Globus pallidus (tissue), 1 donor: ENCODE data around the gene DSE.
"Not testable (repeated sequence)": the region's sequence is repeated elsewhere in the genome, so short reads cannot be mapped to it uniquely, and the experiment has no call there.

Source experiments
- DNase-seq: peaks from one replicate; pipeline ENCODE4 v3.0.0-alpha.2; 2015; ENCODE audit warnings: low spot score

The DSE gene

GRCh38 chr6:116370760-116371119 is at the start of gene DSE:
Gene DSE (plus strand): TSS chr6:116370947. CDS start chr6:116399251, 28,304 bp downstream.
- peak; percentile 73 for DNase-seq

DNA sequence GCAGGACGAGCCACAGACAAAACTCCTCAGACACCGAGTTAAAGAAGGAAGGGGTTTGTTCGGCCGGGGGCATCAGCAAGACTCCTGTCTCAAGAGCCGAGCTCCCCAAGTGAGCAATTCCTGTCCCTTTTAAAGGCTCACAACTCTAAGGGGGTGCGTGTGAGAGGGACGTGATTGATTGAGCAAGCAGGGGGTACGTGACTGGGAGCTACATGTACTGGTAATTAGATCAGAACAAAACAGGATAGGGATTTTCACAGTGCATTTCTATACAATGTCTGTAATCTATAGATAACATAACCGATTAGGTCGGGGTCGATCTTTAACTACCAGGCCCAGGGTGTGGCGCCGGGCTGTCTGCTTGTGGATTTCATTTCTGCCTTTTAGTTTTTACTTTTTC is 48.8 kb upstream of the DSE start:
- not testable (repeated sequence) for DNase-seq

GRCh38 chr6:116323863-116324262 is 46.9 kb upstream of the DSE start:
- no peak for DNase-seq

GRCh38 chr6:116325634-116326132 is 45.1 kb upstream of the DSE start:
- DNase-seq, result not testable (repeated sequence)

GRCh38 chr6:116326181-116326671 is 44.5 kb upstream of the DSE start:
- no peak for DNase-seq

DNA sequence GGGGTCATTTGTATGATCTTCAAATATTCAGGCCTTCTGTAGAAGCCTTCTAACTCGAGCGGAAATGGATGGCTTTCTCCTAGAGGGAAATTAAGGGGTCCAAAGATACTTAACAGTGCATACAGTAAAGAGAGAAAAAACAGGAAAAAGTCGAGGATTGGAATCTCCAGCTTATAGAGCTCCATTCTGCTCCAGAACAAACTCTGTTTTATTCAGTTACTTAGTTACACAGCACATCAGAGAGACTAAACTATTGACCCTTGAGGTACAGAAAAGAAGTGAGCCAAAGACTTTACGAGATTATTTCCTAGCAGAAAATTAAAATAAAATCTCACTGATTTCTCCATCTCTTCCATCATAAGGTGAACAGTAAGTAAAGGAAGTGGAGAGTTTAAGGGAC is 43.8 kb upstream of the DSE start:
- DNase-seq, result no peak

- no peak for DNase-seq
Measured at GRCh38 chr6:116327803-116328527, 42.8 kb upstream of the DSE start.

DNA sequence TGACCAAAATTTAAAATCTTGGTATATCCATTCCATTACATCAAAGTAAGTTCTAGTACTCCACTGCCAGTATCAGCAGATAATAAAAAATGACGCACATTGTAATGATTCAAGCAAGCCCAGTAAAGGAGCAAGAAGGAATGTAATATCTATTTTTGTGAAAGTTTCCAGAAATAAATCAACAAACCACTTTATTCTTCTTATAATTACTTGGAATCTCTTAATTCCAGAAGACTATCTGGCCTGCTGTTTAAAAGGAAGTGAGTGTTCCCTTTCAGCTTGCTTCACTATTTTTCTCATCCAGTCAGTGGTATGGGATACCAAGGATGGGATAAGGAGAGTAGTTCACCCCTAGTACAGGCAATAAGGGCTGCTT is 42.2 kb upstream of the DSE start:
- no peak for DNase-seq

GRCh38 chr6:116329156-116329555 is 41.6 kb upstream of the DSE start:
- no peak for DNase-seq

DNA sequence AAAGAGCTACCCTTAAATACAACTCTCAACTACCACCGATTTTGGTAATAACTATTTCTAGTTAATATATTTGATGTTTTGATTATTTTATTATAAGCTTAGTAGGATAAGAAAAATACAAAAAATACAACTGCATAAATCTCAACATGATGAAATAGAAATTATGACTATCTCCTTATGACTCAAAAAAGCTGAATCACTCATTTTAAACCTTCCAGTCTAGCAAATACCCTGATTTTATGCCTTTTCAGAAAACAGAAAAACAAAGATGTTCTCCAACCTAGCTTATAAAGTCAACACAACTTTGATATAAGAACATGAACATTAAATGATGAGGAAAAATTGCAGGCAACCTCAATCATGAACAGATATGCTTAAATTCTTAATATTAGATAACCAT is 40.2 kb upstream of the DSE start:
- no peak for DNase-seq

DNA sequence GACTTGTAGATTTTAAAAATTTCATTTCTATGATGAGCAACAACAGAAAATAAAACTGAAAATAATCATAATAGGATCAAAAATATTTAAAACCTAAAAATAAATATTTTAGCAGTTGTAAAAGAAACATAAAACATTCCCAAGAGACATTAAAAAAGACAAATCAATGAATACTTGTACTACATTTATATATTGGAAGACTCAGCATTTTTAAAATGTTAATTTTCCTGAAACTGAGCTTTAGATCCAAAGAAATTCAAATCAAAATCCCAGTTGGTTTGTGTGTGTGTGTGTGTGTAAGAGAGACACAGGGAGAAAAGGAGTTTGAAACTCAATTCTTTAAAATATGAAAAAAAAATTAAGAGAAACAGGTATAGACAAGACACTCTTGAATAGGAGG is 38.7 kb upstream of the DSE start:
- no peak for DNase-seq

GRCh38 chr6:116334638-116335409 is 35.9 kb upstream of the DSE start:
- DNase-seq, result not testable (repeated sequence)

DNA sequence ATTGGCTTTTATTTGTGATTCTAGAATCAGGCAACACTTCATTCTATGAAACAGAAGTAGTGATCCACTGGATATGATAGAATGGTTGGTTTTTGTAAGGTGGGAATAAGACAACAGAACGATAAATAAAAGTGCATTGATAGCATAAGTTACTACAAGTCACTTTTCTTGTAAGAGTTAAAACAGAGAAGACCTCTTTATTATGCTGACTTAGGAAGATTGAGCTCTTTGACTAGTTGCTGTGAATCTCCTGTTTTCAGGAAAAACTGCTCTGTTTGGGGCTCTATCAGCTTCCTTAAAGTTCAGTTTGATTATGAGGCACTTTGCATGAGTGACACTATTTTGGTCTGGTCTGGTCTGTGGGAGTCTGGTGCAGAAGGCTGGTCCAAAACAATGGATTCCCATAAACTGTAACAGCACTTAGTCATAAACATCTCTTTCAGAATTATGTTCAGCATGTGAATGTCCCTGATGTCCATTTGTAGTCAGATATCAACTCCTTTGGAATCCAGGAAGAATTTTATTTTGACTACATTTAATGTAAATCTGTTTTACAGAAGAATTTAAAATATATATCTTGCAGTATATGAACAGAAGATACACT is 35.0 kb upstream of the DSE start:
- DNase-seq, result no peak

- no peak for DNase-seq
Measured at GRCh38 chr6:116338943-116339342, 31.8 kb upstream of the DSE start.

DNA sequence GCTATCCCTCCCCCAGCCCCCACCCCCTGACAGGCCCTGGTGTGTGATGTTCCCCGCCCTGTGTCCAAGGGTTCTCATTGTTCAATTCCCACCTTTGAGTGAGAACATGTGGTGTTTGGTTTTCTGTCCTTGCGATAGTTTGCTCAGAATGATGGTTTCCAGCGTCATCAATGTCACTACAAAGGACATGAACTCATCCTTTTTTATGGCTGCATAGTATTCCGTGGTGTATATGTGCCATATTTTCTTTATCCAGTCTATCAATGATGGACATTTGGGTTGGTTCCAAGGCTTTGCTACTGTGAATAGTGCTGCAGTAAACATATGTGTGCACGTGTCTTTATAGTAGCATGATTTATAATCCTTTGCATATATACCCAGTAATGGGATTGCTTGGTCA is 30.1 kb upstream of the DSE start:
- not testable (repeated sequence) for DNase-seq

DNA sequence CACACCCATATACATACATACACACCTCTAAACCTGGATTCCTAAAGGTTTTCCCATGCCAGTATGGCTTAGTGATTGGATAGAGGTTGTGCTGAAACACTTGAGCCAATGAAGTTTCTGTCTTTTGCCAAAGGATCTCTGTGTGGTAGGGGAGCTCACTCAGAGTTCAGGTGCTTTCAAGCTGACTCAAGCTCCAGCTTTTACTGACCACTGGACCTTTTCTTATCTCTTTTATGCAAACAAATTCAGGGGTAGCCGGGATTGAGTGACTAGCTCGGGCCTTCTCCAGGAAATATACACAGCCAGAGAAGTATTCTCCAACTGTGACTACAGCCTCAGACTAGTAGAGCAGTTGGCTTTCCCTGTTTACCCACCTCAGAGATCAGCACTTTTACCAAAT is 21.5 kb upstream of the DSE start:
- DNase-seq, result no peak

DNA sequence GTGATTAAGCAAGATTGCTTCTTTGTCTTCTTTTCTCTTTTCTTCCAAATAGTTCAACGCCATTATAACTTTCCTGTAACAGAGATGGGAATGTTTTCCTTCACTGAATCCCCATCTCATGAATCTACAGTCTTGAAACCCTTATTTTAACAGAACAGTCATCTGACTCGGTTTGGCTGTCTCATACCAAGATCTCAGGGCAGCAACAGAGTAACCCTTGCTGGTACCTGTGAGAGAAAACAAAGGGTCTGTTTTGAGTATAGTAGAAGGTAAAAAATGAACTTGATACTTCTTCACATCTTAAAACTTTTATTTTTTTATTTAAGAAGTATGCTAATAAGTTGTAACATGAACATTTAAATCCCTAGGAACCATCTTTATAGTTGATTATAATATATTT is 19.6 kb upstream of the DSE start:
- DNase-seq, result no peak

DNA sequence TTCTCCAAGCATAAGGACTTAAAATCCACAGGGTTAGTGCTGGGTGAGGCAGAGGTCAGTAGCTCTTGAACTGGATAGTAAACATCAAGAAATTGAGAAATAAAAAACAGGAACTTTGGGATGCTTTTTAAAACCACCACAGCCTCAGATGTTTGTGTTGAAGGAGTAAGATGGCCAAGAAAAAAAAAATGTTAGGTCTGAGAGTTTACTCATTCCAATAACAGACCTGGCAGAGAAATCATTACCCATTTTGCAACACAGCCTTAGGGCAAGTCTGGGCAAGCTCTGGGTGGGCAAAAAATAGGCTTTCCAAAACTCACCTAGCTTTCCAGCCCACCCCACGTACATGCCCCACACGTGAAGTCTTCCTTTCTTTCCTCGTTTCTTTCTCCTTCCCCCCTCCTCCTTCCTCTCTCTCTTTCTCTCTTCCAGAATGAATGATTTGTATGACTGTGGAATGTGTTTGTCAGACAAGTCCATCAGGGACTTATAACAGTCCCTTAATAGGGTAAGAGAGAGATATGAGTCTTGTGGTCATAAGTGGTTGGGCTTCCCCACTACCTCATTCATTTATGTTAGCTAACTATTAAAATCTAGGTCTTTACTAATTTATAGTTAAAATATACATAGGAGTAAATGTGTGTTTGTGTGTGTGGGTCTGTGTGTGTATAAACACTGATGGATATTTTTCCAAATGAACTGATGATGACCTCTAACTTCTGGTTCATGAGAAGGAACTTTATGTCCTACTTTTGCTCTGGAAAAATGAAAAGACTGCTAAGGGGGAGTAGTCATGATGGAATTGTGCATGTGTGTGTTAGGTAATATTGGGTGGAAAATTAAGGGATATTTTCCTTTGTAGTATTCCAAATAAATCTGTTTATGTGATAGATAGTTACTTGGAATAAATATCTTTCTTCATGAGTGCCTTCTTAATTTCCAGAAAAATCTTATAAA is 18.0 kb upstream of the DSE start:
- DNase-seq, result no peak

DNA sequence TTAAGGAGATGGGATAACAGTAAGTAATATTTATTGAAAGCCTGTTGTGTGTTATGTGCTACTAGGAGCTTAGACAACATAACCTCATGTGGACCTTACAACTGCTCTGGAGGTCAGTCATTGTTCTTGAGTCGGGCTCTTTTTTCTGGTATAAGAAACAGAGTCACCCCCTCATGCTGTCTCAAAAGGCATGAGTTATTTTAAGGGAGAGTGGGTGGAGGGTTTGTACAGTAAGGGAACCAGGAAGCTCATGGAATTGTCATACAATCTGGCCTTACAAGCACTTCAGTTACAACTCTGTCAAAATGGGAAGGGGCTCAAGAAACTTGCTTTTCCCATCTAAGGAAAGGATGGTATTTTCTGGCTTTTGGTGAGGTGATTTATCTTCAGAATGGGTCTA is 16.5 kb upstream of the DSE start:
- DNase-seq, result no peak

- no peak for DNase-seq
Measured at GRCh38 chr6:116355796-116356195, 15.0 kb upstream of the DSE start.

- no peak for DNase-seq
Measured at GRCh38 chr6:116359131-116359530, 11.6 kb upstream of the DSE start.

- no peak for DNase-seq
Measured at GRCh38 chr6:116359835-116360234, 10.9 kb upstream of the DSE start.
